Mammary epithelial cell (primary cell): ENCODE results near the gene SPECC1L.

Source experiments
- EZH2 ChIP-seq: IDR thresholded peaks from 2 replicates; pipeline ENCODE4 v1.6.1; 2012; ENCODE audit warnings: low read length, inconsistent platforms, borderline replicate concordance
- TF ChIP-seq, protein P1 (sequence below), 2 donors: IDR thresholded peaks in 1 of 2; conservative IDR thresholded peaks in 1 of 2; 2 replicates each; pipeline ENCODE4 v1.5.1; 2011 to 2012; ENCODE audit warnings: inconsistent platforms in 2 of 2, low read length in 2 of 2, mild to moderate bottlenecking in 2 of 2, control low read depth in 1 of 2, low read depth in 1 of 2; ENCODE audit not compliant: insufficient read depth in 1 of 2; ENCODE audit errors: extremely low read depth in 1 of 2

DNA sequence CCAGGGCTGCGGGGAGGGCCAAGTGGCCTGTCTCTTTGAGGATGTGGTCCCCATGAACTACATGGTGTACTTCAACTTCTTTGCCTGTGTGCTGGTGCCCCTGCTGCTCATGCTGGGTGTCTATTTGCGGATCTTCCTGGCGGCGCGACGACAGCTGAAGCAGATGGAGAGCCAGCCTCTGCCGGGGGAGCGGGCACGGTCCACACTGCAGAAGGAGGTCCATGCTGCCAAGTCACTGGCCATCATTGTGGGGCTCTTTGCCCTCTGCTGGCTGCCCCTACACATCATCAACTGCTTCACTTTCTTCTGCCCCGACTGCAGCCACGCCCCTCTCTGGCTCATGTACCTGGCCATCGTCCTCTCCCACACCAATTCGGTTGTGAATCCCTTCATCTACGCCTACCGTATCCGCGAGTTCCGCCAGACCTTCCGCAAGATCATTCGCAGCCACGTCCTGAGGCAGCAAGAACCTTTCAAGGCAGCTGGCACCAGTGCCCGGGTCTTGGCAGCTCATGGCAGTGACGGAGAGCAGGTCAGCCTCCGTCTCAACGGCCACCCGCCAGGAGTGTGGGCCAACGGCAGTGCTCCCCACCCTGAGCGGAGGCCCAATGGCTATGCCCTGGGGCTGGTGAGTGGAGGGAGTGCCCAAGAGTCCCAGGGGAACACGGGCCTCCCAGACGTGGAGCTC is 170.2 kb downstream of the SPECC1L start:
- TF ChIP-seq, protein P1, sequence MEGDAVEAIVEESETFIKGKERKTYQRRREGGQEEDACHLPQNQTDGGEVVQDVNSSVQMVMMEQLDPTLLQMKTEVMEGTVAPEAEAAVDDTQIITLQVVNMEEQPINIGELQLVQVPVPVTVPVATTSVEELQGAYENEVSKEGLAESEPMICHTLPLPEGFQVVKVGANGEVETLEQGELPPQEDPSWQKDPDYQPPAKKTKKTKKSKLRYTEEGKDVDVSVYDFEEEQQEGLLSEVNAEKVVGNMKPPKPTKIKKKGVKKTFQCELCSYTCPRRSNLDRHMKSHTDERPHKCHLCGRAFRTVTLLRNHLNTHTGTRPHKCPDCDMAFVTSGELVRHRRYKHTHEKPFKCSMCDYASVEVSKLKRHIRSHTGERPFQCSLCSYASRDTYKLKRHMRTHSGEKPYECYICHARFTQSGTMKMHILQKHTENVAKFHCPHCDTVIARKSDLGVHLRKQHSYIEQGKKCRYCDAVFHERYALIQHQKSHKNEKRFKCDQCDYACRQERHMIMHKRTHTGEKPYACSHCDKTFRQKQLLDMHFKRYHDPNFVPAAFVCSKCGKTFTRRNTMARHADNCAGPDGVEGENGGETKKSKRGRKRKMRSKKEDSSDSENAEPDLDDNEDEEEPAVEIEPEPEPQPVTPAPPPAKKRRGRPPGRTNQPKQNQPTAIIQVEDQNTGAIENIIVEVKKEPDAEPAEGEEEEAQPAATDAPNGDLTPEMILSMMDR (conservative IDR thresholded peaks at IDR 0.05 in 1 of 2, IDR thresholded peaks at IDR 0.05 in 1 of 2; ENCODE audit: extremely low read depth in 1 of 2, insufficient read depth in 1 of 2, low read depth in 1 of 2, low read length in 2 of 2): no peak
- TF ChIP-seq EZH2: no peak
